ENCODE data around the gene SPECC1. TPM values are rescaled to one million over a fixed set of nuclear protein-coding genes. Genes with fewer than 3 reads are reported as not detected.

Gene SPECC1
- total and polyA plus RNA-seq, 9 of the 15 experiments (the other 6 are each of a cell fraction or from before 2014, with no cell fraction given) = 2.4 to 19.6 (median 14.7) TPM

GRCh38 chr17:20083156-20083859, 74.1 kb downstream of the SPECC1 start:
- ATAC-seq (no peak), FAIRE-seq (no peak), DNase-seq (ENCODE audit: extremely low read depth in 1 of 4, low spot score in 3 of 4) (no peak)
- H2AFZ ChIP-seq (ENCODE audit: low read depth, low read length) = no peak overlapping the region
- H3K79me2 ChIP-seq (ENCODE audit: control insufficient read depth, insufficient read depth, low read length) = no peaks in the 10 kb centered on the region
- TF ChIP-seq CXXC5 (CRISPR knock-in tag; IDR thresholded peaks at IDR 0.05) = no peak
- POLR2A ChIA-PET = no interaction called here
- in situ Hi-C loops (cut with MboI) (no loop called here), intact Hi-C loops (cut with micrococcal nuclease) (no loop called here)
- no peaks in the 10 kb centered on the region for H4K20me1 ChIP-seq (replicated peaks; ENCODE audit: control insufficient read depth, insufficient read depth, low read length)
- WGBS (ENCODE audit: insufficient coverage, low coverage, missing lambda C conversion rate) = 79% methylated on average over 3 of the region's 3 CpGs
- no peaks in the 10 kb centered on the region for H3K36me3 ChIP-seq (ENCODE audit: control insufficient read depth, insufficient read depth, low read length)
- no peaks in the 10 kb centered on the region; a peak in 2 of 5 replicates for H3K4me1 ChIP-seq (replicated peaks in 1 of 2; ENCODE audit: control insufficient read depth in 2 of 2, insufficient read depth in 2 of 2, low read length in 2 of 2)
- no peaks in the 10 kb centered on the region for H3K9me3 ChIP-seq (replicated peaks; ENCODE audit: control insufficient read depth, insufficient read depth, low read depth, low read length)
- H3K4me3 ChIP-seq = no peak overlapping the region
- H3K4me2 ChIP-seq (ENCODE audit: insufficient read depth, low read length) = no peak overlapping the region
- no TSS peak for BruUV-seq (replicated peaks)
- H3K9me1 ChIP-seq (ENCODE audit: control insufficient read depth, insufficient read depth, low read length) = no peaks in the 10 kb centered on the region
- H3K27ac ChIP-seq (ENCODE audit: extremely low read depth, low read depth, low read length) = no peak overlapping the region
- CTCF ChIA-PET (ENCODE audit: low intra/inter-chr PET ratio) = no interaction called here
- H3K9ac ChIP-seq (ENCODE audit: insufficient read depth in 1 of 2, low read depth in 2 of 2, low read length in 2 of 2) = no peak overlapping the region
- no peaks in the 10 kb centered on the region for H3K27me3 ChIP-seq (ENCODE audit: control insufficient read depth in 2 of 2, insufficient read depth in 2 of 2, low read length in 2 of 2)

- no peak overlapping the region for H3K4me2 ChIP-seq (ENCODE audit: insufficient read depth, low read length)
- H3K36me3 ChIP-seq (ENCODE audit: control insufficient read depth, insufficient read depth, low read length) = no peaks in the 10 kb centered on the region
- no peak overlapping the region for H3K4me3 ChIP-seq
- no peak overlapping the region for H3K27ac ChIP-seq (ENCODE audit: extremely low read depth, low read depth, low read length)
- WGBS (ENCODE audit: insufficient coverage, low coverage, missing lambda C conversion rate) = 27% methylated on average over 1 of the region's 1 CpG
- H3K4me1 ChIP-seq (replicated peaks in 1 of 2; ENCODE audit: control insufficient read depth in 2 of 2, insufficient read depth in 2 of 2, low read length in 2 of 2) = no peaks in the 10 kb centered on the region; a peak in 2 of 5 replicates
- FAIRE-seq (no peak), DNase-seq (ENCODE audit: extremely low read depth in 1 of 4, low spot score in 3 of 4) (no peak), ATAC-seq (no peak)
- H2AFZ ChIP-seq (ENCODE audit: low read depth, low read length) = no peak overlapping the region
- H3K9ac ChIP-seq (ENCODE audit: insufficient read depth in 1 of 2, low read depth in 2 of 2, low read length in 2 of 2) = peak overlapping the region in 1 of 2 experiments; percentile 45; a peak in 2 of 4 replicates
- ChIA-PET POLR2A (no interaction called here), CTCF (ENCODE audit: low intra/inter-chr PET ratio) (no interaction called here)
- no peaks in the 10 kb centered on the region for H4K20me1 ChIP-seq (replicated peaks; ENCODE audit: control insufficient read depth, insufficient read depth, low read length)
- TF ChIP-seq POLR3G (IDR thresholded peaks at IDR 0.05; ENCODE audit: extremely low read depth, insufficient read length, insufficient replicate concordance) = no peak
- intact Hi-C loops (cut with micrococcal nuclease) = no loop called here
- no peaks in the 10 kb centered on the region for H3K9me1 ChIP-seq (ENCODE audit: control insufficient read depth, insufficient read depth, low read length)
- no peaks in the 10 kb centered on the region for H3K79me2 ChIP-seq (ENCODE audit: control insufficient read depth, insufficient read depth, low read length)
- H3K9me3 ChIP-seq (replicated peaks; ENCODE audit: control insufficient read depth, insufficient read depth, low read depth, low read length) = no peaks in the 10 kb centered on the region
- H3K27me3 ChIP-seq (ENCODE audit: control insufficient read depth in 2 of 2, insufficient read depth in 2 of 2, low read length in 2 of 2) = no peaks in the 10 kb centered on the region
- in situ Hi-C loops (cut with MboI) = no loop called here
- BruUV-seq (replicated peaks) = no TSS peak
These were observed 75.6 kb downstream of the SPECC1 start for GRCh38 chr17:20084621-20085282.
